NCI-H446 (cell line): Measurements from ENCODE around the gene MNX1.

Source experiments
- DNase-seq, 2 experiments: peaks; one replicate each; lab custom pipeline; 2025; lab: John Stamatoyannopoulos, UW

The MNX1 gene

DNA sequence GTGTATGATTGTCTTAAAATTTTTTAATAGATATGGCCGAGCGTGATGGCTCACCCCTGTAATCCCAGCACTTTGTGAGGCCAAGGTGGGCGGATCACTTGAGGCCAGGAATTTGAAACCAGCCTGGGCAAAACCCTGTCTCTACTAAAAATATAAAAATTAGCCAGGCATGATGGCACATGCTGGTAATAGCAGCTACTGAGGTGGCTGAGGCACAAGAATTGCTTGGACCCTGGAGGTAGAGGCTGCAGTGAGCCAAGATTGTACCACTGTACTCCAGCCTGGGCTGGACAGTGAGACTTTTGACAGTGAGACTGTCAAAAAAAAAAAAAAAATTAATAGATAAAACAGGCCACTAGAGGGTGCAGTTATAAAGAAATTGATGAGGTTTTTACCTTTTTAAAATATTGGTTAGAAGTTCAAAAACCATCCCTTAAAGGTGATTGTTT is 40.5 kb downstream of the MNX1 start:
- no peak for DNase-seq

DNA sequence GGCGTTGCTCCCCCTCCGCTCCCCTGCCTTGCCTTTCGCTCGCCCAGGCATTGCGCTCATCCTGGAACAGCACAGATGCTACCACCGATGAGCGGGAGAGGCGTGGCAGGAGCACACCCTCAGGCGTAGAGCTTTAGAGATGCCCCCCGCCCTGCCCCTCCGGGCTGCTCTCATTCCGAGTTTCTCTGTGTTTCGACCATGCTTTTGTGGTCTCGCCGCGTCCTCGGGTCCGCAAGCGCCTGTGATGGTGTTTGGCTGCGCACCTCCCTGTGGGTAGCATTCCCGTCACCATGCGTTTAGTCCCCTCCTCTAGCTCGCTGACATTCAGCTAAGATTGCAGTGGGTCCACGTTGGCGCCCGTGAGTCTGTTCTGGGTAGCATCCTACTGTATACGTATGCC is 42.3 kb downstream of the MNX1 start:
- no peak for DNase-seq

DNA sequence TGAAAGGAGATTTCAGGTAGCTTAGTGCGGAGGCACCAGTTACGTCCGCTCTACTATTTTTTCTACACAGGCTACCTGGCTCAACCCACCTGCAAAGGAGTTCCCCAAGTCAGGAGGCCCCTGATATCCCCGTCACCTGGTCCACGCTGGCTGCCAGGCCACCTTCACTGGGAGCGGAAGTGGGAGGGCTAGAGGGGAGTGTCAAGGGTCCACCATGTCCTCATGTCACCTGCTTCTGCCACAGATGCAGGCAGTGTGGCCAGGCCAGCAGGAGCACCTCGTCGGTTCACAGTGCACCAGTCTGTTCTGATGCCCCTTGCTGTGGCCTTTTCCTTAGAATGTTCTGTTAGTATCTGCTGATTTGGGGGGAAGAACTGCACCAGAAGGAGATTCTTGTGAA is 44.1 kb downstream of the MNX1 start:
- no peak for DNase-seq

DNA sequence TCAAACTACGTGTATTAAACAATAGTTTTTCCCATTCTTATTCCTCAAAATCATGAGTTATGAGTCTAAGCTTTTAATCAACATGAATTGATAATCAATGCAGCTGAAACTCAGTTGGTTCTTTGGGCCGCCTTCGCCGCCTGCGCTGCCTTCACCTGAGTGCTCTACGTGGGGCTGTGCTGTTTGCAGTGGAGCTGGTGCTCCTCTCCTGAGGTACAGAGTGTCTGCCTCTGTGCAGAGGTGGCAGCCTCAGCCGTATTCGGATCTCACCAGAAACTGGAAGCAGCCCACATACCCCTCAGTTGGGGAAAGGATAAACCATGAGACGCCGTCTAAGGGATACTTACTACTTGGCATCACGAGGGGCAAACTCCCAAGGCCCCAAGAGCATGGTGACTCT is 45.5 kb downstream of the MNX1 start:
- no peak for DNase-seq

DNA sequence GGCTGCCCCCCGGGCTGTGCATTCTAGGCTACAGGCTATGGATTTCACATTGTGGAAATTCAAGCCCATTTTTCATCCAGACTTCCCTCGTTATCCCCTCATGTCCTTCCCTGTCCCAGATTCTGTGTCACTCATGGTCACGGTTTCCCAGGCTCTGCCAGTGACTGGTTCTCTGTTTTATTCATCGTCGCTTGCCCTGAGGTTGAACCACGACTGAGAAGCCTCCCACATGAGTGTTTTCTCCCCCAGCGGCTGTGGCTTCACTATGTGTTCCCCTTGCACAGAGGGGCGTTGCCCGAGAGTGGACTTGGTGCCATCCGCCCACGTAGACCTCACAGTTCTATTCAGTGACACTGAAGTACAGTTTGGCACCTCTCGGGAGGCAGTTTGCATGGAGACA is 47.0 kb downstream of the MNX1 start:
- DNase-seq: no peak

DNA sequence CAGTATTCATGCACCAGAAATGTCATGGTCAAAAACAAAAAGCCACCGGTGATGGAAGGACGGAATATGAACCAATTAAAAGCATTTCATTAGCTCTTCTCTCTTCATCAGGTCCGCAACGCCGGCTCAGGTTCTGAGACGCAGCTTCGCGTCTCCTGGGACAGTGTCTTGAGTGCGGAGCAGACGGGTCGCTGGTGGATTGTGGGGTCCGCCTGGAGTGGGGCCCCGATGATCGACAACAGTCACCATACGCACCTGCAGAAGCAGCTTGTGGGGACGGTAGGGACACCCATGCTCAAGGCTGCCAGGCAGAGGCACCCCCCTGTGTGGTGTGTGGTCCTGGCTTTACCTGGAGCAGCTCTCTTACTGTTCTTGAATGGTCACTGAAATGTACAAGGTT is 47.6 kb downstream of the MNX1 start:
- no peak for DNase-seq

DNA sequence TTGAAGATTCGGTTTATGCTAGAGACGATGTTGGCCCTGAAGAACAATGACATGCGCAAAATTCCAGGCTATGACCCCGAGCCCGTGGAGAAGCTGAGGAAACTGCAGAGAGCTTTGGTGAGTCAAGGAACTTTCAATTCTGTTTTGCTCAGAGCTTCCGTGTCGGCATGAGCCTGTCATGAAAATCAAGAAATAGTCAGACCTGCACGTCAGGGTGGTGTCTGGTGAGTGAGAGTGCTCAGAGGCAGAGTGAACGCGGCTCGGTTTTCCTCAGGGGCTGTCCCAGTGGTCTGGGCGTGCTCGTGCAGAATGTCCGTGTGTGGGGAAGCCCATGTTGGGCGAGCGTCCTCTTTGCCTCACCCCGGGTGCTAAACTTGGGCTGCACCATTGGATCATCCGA is 48.3 kb downstream of the MNX1 start:
- no peak for DNase-seq

DNA sequence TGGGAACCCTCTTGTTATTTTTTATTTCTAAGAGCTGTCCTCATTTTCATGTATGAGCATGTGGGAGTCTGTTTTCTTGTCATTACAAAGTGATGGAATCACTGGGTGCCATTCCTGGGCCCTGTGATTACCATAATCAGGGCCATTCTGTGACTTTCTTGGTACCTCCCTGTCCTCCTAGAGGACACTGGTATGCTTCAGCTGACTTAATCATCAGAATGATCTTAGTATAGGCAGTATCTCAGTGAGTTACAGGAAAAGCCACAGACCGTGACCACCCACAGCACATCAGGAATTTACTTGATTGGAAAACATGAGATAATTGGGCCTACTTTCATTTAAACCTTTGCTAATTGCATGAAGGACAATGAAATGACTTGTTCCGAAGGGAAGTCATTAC is 53.7 kb downstream of the MNX1 start:
- DNase-seq: no peak

DNA sequence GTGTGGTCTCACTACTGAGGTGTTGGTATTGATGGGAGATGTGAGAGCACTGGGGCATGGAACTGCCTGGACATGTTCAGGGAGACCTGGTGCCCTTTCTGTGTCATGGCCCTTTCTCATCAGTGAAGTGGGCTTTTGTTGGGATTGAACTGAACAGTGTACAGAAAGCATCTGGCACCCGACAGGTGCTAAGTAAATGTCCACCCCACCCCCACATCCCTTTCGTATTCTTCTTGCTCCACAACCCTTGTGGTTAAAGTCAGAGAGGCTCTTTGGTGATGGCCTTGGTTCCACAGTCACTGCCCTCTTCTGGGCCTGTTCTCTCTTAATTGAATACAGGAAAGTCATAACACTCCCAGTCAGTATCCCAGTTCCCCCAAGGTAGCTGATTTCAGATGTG is 55.5 kb downstream of the MNX1 start:
- no peak for DNase-seq
